Measurements from ENCODE around the gene CCDC148.
"Not testable (repeated sequence)": the region's sequence is repeated elsewhere in the genome, so short reads cannot be mapped to it uniquely, and the experiment has no call there.

The CCDC148 gene

GRCh38 chr2:158276619-158277471 is 179.7 kb downstream of the CCDC148 start:
- DNase-seq: no peak

- no peak for DNase-seq
Observed at GRCh38 chr2:158273791-158274190, 182.8 kb downstream of the CCDC148 start.

- DNase-seq: no peak
Observed at GRCh38 chr2:158270536-158270935, 186.0 kb downstream of the CCDC148 start.

- peak; percentile 19 for DNase-seq
Observed at GRCh38 chr2:158269143-158269542, 187.4 kb downstream of the CCDC148 start.

- DNase-seq: no peak
Observed at GRCh38 chr2:158266111-158266510, 190.4 kb downstream of the CCDC148 start.

GRCh38 chr2:158255257-158255656 is 201.3 kb downstream of the CCDC148 start:
- no peak for DNase-seq

GRCh38 chr2:158253170-158253569 is 203.4 kb downstream of the CCDC148 start:
- no peak for DNase-seq

- DNase-seq: no peak
Observed at GRCh38 chr2:158251356-158251755, 205.2 kb downstream of the CCDC148 start.

- DNase-seq: no peak
Observed at GRCh38 chr2:158243392-158243791, 213.2 kb downstream of the CCDC148 start.

- DNase-seq: no peak
Observed at GRCh38 chr2:158242280-158242679, 214.3 kb downstream of the CCDC148 start.

- no peak for DNase-seq
Observed at GRCh38 chr2:158240975-158241374, 215.6 kb downstream of the CCDC148 start.

GRCh38 chr2:158239271-158239670 is 217.3 kb downstream of the CCDC148 start:
- no peak for DNase-seq

- no peak for DNase-seq
Observed at GRCh38 chr2:158234497-158234896, 222.1 kb downstream of the CCDC148 start.

- no peak for DNase-seq
Observed at GRCh38 chr2:158232476-158232875, 224.1 kb downstream of the CCDC148 start.

- no peak for DNase-seq
Observed at GRCh38 chr2:158228943-158229508, 227.5 kb downstream of the CCDC148 start.

- DNase-seq: not testable (repeated sequence)
Observed at GRCh38 chr2:158223066-158223465, 233.5 kb downstream of the CCDC148 start.

GRCh38 chr2:158221063-158222020 is 235.2 kb downstream of the CCDC148 start:
- no peak for DNase-seq

- no peak for DNase-seq
Observed at GRCh38 chr2:158217593-158217992, 239.0 kb downstream of the CCDC148 start.

- no peak for DNase-seq
Observed at GRCh38 chr2:158214431-158214830, 242.1 kb downstream of the CCDC148 start.

- no peak for DNase-seq
Observed at GRCh38 chr2:158213773-158214172, 242.8 kb downstream of the CCDC148 start.

GRCh38 chr2:158212301-158212700 is 244.3 kb downstream of the CCDC148 start:
- no peak for DNase-seq

GRCh38 chr2:158211502-158211901 is 245.1 kb downstream of the CCDC148 start:
- DNase-seq: no peak

- no peak for DNase-seq
Observed at GRCh38 chr2:158207354-158207753, 249.2 kb downstream of the CCDC148 start.
